Measurements from ENCODE around the gene CDC42BPA.
"Not testable (repeated sequence)": the region's sequence is repeated elsewhere in the genome, so short reads cannot be mapped to it uniquely, and the experiment has no call there.

CDC42BPA gene

DNA sequence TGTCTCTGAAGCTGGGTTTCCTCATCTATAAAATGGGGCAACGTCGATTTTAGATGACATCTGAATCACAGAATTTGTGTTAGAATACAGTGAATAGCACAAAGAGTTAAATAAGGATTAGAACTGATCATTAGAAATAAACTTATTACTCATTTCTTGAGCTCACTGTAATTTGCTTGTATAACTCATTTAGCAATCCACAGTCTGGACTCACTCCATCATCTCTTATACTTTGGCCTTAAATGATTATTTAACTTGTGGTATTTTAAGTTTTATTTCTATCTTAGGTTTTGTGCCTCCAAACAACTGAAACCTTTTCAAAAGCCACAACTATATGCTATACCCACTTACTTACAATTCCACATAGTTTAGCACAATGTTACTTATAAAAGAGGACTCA lies 128.0 kb downstream of the CDC42BPA start:
- DNase-seq = no peak

DNA sequence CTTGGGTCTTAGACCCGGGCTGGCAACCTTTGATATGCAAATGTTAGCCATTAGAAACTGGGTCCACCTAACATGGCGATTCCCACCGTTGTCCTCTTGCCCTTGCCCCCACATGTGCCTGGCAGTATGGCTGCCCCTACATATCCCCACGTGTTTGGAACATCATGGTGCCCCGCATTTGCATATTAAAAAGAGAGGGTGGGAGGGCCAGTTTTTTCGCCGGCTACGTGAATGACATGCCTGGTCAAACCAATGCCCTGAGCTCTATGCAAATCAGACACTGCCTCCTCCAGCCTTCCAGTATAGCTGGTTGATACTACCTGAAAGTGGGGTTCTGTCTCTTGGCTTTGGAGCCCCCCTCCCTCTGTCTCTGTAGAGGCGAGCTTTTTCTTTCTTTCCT lies 133.0 kb downstream of the CDC42BPA start:
- no peak for DNase-seq

DNA sequence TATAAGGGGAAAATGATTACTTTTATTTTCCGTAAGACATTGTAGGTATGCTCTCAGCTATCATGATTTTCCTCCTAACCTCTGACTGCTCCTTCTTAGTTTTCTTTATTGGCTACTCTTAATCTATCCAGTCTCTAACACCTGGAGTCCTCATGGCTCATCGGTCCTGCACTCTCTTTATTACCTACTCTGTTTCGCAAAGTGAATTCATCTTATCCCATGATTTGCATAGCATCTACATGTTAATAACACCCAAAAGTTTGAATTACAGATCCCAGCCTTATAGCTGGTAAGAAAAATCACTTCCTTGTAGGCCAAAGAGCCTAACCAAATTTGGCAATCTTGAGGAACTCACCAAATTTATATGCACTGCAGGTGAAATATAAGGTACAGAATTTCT lies 136.3 kb downstream of the CDC42BPA start:
- no peak for DNase-seq

DNA sequence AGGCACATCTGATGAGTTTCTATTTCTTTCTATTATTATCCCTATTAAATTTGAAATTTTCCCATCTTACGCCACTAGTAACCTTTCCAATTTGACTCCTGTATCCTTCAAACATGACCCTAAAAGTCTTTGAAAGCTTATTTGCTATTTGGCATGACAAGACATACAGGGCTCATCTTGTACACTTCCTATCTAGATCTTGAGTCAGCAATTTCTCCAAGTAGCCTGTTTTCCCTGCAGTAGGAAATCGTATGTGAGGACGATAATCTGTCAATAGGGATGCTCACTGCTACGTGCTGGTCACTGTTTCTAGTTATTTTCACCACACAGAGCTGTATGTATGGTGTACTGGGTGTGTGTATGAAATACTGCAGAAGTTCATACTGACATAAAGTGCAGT lies 142.7 kb downstream of the CDC42BPA start:
- DNase-seq = no peak

DNA sequence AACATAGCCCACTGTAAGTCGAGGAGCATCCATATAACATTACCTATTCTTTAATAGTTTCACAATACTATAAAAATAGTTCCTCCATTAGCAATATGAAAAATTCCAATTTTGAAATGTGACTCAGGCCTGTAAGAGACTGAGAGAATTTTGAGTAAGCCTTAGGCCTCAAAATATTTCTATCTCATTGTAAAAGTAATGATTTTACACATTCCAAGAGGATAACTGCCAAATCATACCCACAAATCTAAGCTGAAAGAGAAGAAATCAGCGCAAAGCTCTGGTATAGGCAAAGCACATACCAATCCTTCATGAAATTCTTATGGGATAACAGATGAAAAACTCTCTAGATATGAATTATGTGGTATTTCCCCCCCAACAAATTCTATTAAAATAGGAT lies 144.1 kb downstream of the CDC42BPA start:
- DNase-seq = no peak

DNA sequence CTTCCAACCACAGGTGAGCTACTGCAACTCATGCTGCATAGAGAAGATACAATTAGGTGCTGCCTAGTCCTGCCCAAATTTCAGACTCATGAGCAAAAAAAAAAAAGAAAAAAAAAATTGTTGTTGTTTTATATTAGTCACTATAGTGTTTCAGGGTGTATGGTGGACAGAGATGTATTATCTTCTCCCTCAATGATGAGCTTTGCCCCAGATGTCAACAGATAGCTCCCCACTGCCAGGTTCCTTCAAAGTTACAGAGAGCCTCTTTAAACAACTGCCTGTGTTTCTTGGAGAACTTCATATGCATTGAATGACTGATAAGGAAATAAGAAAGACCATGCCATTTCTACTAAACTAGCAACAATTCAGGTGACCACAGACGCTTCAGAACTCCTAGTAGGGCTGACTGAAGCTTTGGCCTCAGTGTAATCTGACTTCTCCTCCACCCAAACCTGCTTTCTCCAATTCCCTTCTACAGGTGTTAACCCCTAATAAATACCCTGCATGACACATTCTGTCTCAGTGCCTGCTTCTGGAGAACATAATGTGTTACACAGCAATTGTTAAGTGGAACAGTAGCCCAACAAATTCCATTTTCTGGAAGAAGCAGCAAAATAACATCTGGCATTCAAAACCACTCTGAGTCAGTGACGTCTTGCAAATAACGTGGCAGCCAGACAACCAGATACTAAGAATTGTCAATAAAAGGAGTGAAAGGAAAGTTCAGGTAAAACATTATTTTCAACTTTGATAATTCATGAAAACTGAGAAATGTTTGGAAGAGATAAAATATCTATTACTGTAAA lies 147.7 kb downstream of the CDC42BPA start:
- no peak for DNase-seq

DNA sequence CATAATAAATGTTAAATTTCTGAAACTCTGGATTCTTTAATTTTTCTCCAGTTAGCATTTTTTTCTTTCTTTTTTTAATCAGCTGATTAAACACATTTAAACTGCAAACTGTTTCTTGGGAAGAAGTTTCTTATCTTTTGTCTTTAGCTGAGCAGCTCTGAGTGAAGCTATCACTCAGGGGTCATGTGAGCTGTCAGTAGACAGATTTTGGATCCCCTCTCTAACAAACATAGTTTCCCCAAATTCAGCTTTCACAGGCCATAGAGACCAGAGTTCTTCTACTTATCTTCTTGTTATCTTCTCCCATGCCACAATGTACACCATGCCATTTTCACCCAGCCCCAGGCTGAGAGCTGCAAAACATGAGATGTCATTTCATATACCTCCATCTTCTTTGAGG lies 148.9 kb downstream of the CDC42BPA start:
- DNase-seq = no peak

DNA sequence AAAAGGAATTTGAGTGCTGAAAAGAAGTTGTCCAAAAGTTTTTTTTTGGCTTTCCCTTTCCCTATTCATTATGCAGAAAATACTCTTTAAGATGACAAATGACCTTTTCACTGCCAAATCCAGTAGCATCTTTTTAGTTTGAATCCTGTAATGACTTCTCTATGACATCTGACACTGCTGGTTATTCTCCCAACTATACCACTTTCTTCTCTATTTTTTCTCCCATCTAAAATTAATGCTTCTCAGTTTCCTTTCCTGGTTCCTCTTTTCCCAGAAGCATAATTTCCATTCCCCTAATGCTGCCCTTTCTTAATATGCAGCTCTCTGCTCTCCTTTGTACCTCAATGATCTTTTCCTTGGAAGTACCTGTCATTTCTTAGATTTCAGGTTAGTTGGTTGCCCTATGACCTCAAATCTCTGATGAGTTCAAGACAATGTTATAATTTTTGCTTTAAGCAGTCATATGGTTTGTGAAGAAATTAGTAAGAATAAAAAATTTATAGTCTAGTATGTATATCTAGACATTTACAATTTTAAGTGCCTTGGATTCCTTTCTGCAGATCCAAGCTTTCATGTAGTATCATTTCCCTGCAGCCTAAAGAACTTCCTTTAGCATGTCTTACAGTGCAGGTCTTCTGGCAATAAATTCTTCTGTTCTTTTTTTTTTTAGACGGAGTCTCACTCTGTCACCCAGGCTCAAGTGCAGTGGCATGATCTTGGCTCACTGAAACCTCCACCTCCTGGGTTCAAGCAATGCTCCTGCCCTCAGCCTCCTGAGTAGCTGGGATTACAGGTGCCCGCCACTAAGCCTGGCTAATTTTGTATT lies 150.8 kb downstream of the CDC42BPA start:
- DNase-seq = no peak

DNA sequence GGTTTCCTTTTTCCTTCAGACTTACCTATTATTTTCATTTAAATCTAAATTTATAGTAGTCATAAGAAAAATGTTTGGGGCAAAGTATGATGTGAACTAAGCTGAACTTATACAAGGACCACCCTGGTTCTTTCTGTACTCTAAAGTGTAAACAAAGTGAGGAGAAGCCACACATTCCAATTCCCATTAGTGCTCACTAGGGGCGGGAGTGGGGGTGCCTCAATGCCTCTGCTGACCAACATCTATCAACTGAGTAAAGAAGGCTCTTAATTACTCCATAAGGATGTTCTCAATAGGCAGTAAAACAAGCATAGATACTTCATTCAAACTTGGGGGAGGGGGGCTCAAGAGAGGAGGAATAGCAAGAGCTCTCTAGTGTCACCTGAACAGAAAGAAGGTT lies 151.7 kb downstream of the CDC42BPA start:
- DNase-seq = no peak

DNA sequence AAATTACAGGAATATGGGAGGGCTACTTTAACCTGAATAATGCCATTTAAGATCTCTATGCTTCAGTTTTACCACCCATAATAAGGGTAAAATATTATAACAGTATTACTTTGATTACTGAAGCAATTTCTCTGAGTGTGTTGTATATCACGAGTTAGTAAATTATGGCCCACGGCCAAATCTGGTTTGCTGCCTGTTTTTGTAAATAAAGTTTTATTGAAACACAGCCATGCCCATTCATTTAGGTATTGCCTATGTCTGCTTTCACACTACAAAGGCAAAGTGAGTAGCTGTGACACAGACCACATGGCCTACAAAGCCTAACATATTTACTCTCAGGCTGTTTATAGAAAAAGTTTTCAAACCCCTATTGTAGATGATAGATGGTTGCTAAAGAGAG lies 156.8 kb downstream of the CDC42BPA start:
- DNase-seq = no peak

DNA sequence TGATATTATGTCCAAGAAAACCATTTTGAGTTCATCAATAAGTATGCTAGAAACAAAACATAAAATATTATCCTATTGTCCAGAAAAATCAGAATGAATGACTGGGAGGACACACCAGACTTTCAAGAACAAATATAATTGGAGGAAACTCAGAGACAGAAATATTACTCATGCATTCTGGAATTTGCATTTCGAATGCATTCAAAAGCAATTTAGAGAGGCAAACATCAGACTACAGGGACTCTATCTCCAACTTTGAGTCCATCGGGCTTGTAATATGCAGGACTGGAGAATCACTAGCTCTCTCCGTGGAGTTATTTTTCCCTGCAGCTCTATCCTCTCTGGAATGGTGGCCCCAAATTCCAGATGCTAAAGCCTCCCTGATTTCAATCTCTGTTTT lies 161.8 kb downstream of the CDC42BPA start:
- DNase-seq = no peak

DNA sequence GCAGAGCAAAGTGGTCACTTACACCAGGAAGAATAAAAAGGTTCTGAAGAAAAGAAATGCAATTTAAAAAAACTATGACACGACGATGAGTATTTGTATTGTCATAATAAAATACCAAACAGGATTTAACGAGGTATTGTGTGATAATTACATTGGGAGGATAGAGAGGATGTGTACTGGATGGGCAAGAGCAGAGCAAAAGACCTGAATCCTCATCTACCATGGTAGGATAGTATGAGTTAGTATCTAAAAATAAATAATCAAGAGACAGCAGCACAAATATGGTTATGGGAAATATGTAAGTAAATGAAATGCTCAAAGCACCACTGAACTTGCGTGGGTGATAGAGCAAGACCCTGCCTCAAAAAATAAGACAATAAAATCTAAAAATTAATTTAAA lies 162.6 kb downstream of the CDC42BPA start:
- DNase-seq = no peak

DNA sequence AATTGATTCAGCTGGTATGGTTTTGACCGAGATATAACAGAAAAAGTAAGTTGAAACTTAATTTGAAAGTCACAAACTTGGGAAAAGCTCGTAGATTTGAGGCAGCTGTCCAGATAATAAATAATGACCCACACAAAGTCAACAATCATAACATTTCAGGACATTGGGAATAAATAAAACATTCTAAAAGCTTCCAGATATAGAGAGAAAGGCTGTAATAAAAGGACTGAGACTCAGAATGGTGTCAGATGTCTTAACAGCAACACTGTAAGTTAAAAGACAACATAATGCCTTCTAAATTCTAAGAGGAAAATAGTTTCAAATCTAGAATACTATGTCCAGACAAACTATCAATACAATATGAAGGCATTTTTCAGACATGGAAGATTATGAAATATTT lies 163.3 kb downstream of the CDC42BPA start:
- DNase-seq = no peak

DNA sequence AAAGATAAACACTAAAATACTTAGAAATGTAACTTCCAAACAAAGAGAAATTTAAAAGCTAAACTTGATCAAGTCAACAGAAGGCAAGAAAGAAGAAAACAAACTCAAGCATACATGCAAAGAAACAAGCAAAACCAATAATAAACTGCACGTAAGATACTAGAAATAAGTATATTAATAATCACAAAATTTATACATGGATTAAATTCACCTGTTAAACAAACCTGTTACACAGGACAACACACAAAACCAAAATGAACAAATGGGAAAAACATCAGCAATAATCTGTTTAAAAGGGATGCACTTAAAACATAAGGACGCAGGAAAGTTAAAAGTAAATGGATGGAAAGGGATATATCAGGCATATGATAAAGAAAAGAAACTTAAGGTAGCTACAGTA lies 165.8 kb downstream of the CDC42BPA start:
- DNase-seq = no peak

DNA sequence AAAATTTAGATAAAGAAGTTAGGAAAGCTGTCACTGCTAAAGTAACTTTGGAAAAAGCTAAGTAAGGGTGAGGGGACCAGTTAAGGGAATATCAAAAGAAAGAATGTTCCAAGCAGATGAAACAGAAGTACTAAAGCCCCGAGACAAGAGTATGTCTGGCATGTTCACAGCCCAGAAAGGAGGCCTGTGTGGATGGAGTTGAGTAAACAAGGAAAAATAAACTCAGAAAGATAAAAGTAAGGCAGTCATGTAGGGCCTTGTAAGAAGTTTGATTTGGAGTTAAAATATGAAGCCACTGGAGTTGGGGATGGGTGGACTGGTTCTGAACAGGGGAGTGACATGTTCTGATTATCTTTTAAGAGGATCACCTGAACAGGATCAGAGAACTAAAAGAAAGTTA lies 177.9 kb downstream of the CDC42BPA start:
- no peak for DNase-seq

DNA sequence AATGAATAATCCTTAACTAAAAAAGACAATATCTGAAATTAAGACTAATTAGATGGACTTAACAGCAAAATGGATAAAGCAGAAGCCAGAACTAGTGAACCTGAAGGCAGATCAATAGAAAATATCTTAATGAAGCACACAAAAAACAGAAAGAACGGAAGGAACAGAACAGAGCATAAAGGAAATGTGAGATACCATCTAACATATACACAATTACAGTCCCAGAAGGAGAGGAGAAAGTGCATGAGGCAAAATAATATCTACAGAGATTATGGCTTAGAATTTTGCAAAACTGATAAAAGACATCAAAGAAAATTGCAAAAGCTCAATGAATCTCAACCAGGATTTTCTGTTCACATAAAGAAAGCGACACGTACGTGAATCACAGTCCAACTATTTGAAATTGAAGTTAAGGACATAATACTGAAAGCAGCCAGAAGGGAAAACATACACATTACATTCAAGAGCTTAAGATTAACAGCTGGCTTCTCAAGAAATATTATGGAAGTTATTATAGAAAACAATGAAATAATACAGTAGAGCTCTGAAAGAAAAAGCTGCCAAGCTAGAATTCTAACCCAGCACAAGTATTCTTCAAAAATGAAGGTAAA lies 182.0 kb downstream of the CDC42BPA start:
- no peak for DNase-seq

DNA sequence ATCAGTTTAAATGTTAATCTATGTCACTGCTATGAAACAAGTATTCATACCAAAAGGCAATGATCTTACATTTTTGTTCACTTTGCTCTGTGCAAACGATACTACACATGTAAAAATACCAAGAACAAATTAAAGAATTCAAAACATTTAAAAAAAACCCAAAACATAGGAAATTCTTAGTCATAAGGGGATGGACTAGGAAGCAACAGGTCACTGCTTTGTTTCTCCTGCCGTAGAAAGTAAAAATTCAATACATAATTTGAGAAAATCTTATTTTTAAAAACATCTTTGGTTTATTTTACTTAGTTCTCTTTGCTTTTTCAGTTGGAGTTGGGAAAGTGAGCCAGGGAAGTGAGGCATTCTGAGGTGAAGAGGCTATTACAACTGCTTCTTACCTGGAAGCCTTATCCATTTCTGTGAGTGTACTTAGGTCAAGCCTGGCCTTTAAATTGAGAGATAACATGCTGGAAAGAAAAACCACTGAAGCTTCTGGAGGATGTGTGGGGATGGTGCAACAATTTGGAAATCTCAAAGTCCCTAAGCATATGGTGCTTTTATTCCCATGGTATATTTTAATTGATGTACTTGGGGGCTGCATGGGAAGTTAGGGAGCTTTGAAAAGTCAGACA lies 183.5 kb downstream of the CDC42BPA start:
- DNase-seq = no peak

DNA sequence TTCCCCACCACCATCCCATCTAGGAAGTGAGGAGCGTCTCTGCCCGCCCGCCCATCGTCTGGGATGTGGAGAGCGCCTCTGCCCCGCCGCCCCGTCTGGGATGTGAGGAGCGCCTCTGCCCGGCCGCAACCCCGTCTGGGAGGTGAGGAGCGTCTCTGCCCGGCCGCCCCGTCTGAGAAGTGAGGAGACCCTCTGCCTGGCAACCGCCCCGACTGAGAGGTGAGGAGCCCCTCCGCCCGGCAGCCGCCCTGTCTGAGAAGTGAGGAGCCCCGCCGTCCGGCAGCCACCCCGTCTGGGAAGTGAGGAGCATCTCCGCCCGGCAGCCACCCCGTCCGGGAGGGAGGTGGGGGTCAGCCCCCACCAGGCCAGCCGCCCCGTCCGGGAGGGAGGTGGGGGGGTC lies 185.6 kb downstream of the CDC42BPA start:
- not testable (repeated sequence) for DNase-seq

DNA sequence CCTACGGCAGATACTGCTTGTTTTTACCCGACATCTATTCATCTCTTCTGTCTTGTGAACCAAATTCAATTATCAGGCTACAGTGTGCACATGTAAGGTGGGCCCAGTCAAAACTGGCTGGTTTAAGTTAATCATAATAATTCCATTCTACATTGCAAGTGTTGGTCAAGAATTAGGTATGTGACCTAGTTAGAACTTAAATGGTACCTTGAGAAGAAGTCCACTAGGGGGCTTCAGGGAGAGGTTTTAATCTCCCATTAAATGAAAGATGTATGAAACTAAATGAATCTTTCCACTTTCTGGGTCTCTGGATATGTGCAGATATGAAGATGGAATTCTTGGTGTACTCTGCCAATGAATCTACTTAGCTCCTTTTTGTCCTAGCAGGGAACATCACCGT lies 187.1 kb downstream of the CDC42BPA start:
- peak in 1 of 2 experiments; percentile 24 for DNase-seq

DNA sequence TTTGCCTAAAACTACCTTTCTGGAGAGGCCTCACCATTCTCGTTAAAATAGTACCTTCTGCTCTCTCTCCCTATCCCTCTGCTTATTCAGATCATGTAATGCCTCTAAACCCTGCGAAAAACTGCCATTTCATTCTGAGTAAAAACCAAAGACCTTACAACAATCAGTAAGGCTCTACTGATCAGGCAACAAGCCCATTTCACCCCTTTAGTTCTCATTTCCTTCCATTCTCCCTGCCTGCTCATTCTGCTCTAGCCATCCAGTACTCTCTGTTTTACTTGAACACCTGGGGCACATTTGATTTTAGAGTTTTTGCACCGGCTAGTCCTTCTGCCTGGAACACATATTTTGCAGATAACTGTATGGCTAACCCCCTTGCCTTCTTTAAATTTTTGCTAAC lies 190.4 kb downstream of the CDC42BPA start:
- no peak for DNase-seq

DNA sequence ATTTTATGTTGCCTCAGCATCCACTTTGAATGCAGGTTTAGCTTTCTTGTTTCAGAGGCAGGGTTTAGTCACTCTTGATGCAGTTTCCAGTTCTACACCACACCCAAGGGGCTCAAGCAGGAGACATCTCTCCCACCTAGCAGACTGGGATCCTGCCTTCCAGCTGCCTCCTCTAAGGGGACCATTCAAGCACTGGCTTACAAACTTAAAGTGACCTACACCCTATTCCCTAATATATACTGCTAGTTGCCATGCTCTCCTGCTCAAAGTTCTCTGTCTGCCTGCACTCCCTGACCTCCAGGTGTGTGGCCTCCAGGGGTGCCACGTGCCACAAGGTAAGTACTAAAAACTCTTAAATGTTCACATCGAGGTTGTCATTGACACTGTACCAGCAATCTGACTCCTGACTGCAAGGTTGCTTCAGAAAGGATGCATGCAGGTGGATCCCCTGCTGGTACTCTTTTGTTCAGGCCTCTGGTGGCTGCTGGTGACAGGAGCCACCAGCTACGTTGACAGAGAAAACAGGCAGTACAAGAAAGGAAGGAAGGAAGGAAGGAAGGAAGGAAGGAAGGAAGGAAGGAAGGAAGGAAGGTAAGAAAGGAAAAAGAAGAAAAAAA lies 192.3 kb downstream of the CDC42BPA start:
- DNase-seq = peak; percentile 2 to 46

DNA sequence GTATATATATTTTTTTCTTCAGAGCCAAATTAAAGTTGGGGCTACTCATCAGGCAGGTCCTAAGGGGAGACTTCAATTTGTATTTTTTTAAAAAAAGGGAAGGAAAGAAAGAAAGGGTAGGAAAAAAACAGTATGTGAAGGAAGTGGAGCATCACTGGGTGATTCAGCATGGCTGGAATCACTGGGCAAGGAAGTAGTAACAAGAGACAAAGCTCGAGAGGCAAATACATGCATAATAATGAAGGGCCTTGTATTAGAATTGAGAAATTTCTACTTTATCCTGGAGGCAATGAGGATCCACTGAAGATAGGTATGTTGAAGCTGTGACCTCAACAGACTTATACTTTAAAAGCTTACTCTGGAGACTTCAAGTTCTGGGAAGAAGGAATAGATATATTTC lies 193.8 kb downstream of the CDC42BPA start:
- no peak for DNase-seq

DNA sequence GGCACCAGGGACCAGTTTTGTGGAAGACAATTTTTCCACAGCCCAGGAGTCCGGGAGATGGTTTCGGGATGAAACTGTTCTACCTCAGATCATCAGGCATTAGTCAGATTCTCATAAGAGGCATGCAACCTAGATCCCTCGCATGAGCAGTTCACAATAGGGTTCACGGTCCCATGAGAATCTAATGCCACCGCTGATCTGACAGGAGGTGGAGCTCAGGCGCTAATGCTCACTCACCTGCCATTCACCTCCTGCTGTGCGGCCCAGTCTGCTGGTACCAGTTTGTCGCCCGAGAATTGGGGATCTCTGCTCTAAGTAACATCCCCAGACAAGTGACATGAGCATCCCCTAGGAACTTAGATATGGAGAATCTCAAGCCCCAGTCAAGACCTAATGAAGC lies 197.5 kb downstream of the CDC42BPA start:
- no peak for DNase-seq
